HUES6 (cell line): Measurements from ENCODE around the gene PAX4.
A peak's percentile ranks its signal among the peaks of the same experiment; 100 is the strongest.

ENCODE experiments used
- H3K27ac ChIP-seq: 2 replicates; pipeline ENCODE4 v1.7.0; 2013; ENCODE audit warnings: low read depth, mild to moderate bottlenecking, low read length, inconsistent platforms
- H3K27me3 ChIP-seq: 2 replicates; pipeline ENCODE4 v1.6.1; 2013; ENCODE audit warnings: low read length; ENCODE audit not compliant: control insufficient read depth, insufficient read depth
- H3K36me3 ChIP-seq: 2 replicates; pipeline ENCODE4 v1.6.1; 2013; ENCODE audit warnings: low read length; ENCODE audit not compliant: control insufficient read depth, insufficient read depth
- H3K4me1 ChIP-seq: 2 replicates; pipeline ENCODE4 v1.6.1; 2013; ENCODE audit warnings: low read length; ENCODE audit not compliant: control insufficient read depth, insufficient read depth
- H3K4me3 ChIP-seq: 2 replicates; pipeline ENCODE4 v1.5.1; 2013; ENCODE audit warnings: low read depth, low read length
- H3K9ac ChIP-seq: one replicate; pipeline ENCODE4 v1.6.1; 2013; ENCODE audit warnings: mild to moderate bottlenecking, low read length
- H3K9me3 ChIP-seq: 2 replicates; pipeline ENCODE4 v1.6.1; 2013; ENCODE audit warnings: low read depth, low read length; ENCODE audit not compliant: control insufficient read depth, insufficient read depth

The PAX4 gene

GRCh38 chr7:127651556-127652332, 33.8 kb upstream of the PAX4 start, which contains the start of gene SND1:
Gene SND1 (plus strand): TSS chr7:127652194. CDS start chr7:127652374, 180 bp downstream.
- H3K27ac ChIP-seq = peak within 1 kb of the TSS; percentile 88
- no peaks in the 10 kb centered on the region for H3K27me3 ChIP-seq
- H3K9me3 ChIP-seq = no peaks in the 10 kb centered on the region
- peak within 1 kb of the TSS; percentile 88 for H3K4me3 ChIP-seq
- H3K9ac ChIP-seq = peak within 1 kb of the TSS; percentile 95
- H3K36me3 ChIP-seq = peaks cover 7% of the 10 kb centered on the region; the same call in 1 of the 2 replicates
- peaks cover 29% of the 10 kb centered on the region for H3K4me1 ChIP-seq

- H3K36me3 ChIP-seq = peaks cover 3% of the 10 kb centered on the region; the same call in 1 of the 2 replicates
- peak overlapping the region; percentile 88 for H3K27ac ChIP-seq
- peak overlapping the region; percentile 95 for H3K9ac ChIP-seq
- H3K4me1 ChIP-seq = peaks cover 29% of the 10 kb centered on the region
- no peaks in the 10 kb centered on the region for H3K27me3 ChIP-seq
- peak overlapping the region; percentile 88 for H3K4me3 ChIP-seq
- H3K9me3 ChIP-seq = no peaks in the 10 kb centered on the region
These were observed 33.1 kb upstream of the PAX4 start for GRCh38 chr7:127650847-127651555.

- Histone ChIP-seq H3K9me3 (no peaks in the 10 kb centered on the region), H3K36me3 (no peaks in the 10 kb centered on the region), H3K27ac (no peak overlapping the region), H3K4me3 (no peak overlapping the region), H3K4me1 (peaks cover 10% of the 10 kb centered on the region), H3K27me3 (no peaks in the 10 kb centered on the region), H3K9ac (no peak overlapping the region)
These were observed 31.0 kb upstream of the PAX4 start for GRCh38 chr7:127648986-127649385.

GRCh38 chr7:127647636-127648035, 29.7 kb upstream of the PAX4 start:
- no peaks in the 10 kb centered on the region for H3K9me3 ChIP-seq
- no peaks in the 10 kb centered on the region for H3K36me3 ChIP-seq
- no peaks in the 10 kb centered on the region for H3K27me3 ChIP-seq
- H3K9ac ChIP-seq = no peak overlapping the region
- H3K4me1 ChIP-seq = peaks cover 6% of the 10 kb centered on the region
- no peak overlapping the region for H3K4me3 ChIP-seq
- no peak overlapping the region for H3K27ac ChIP-seq

- Histone ChIP-seq H3K9ac (no peak overlapping the region), H3K9me3 (no peaks in the 10 kb centered on the region), H3K27ac (no peak overlapping the region), H3K4me3 (no peak overlapping the region), H3K27me3 (no peaks in the 10 kb centered on the region), H3K4me1 (0 out of 2 replicates have a peak, but pooled peaks cover 4% of the 10 kb centered on the region), H3K36me3 (no peaks in the 10 kb centered on the region)
These were observed 26.5 kb upstream of the PAX4 start for GRCh38 chr7:127644484-127644883.

GRCh38 chr7:127638197-127638596, 20.3 kb upstream of the PAX4 start:
- no peak overlapping the region for H3K4me3 ChIP-seq
- H3K36me3 ChIP-seq = no peaks in the 10 kb centered on the region
- H3K27me3 ChIP-seq = no peaks in the 10 kb centered on the region; the same call in 1 of the 2 replicates
- H3K9me3 ChIP-seq = no peaks in the 10 kb centered on the region
- no peak overlapping the region for H3K9ac ChIP-seq
- peaks cover 4% of the 10 kb centered on the region; the same call in 1 of the 2 replicates for H3K4me1 ChIP-seq
- no peak overlapping the region for H3K27ac ChIP-seq

GRCh38 chr7:127635659-127636285, 17.8 kb upstream of the PAX4 start:
- no peaks in the 10 kb centered on the region for H3K36me3 ChIP-seq
- H3K27ac ChIP-seq = no peak overlapping the region

GRCh38 chr7:127632276-127632910, 14.5 kb upstream of the PAX4 start:
- Histone ChIP-seq H3K4me3 (no peak overlapping the region), H3K9me3 (no peaks in the 10 kb centered on the region), H3K4me1 (peaks cover 5% of the 10 kb centered on the region; the same call in 1 of the 2 replicates), H3K9ac (no peak overlapping the region), H3K36me3 (no peaks in the 10 kb centered on the region), H3K27me3 (no peaks in the 10 kb centered on the region; the same call in 1 of the 2 replicates), H3K27ac (no peak overlapping the region)

More at GRCh38 chr7:127635659-127636285, 17.8 kb upstream of the PAX4 start:
- Histone ChIP-seq H3K4me3 (no peak overlapping the region), H3K9me3 (no peaks in the 10 kb centered on the region), H3K4me1 (no peaks in the 10 kb centered on the region; the same call in 1 of the 2 replicates), H3K9ac (no peak overlapping the region), H3K27me3 (no peaks in the 10 kb centered on the region; the same call in 1 of the 2 replicates)

- no peaks in the 10 kb centered on the region; the same call in 1 of the 2 replicates for H3K27me3 ChIP-seq
- no peaks in the 10 kb centered on the region for H3K9me3 ChIP-seq
- H3K9ac ChIP-seq = no peak overlapping the region
- 0 out of 2 replicates have a peak, but pooled peaks cover 5% of the 10 kb centered on the region for H3K4me1 ChIP-seq
- no peak overlapping the region for H3K4me3 ChIP-seq
- H3K27ac ChIP-seq = no peak overlapping the region
- no peaks in the 10 kb centered on the region for H3K36me3 ChIP-seq
These were observed 11.4 kb upstream of the PAX4 start for GRCh38 chr7:127629268-127629854.

GRCh38 chr7:127628445-127628844, 10.5 kb upstream of the PAX4 start:
- H3K27me3 ChIP-seq = no peaks in the 10 kb centered on the region
- no peaks in the 10 kb centered on the region for H3K9me3 ChIP-seq
- H3K4me1 ChIP-seq = 0 out of 2 replicates have a peak, but pooled peaks cover 5% of the 10 kb centered on the region
- no peaks in the 10 kb centered on the region for H3K36me3 ChIP-seq
- H3K27ac ChIP-seq = no peak overlapping the region
- H3K4me3 ChIP-seq = no peak overlapping the region
- no peak overlapping the region for H3K9ac ChIP-seq
